HEK293 (cell line): Measurements from ENCODE around the gene ACTR1A.

ENCODE experiments used
- CTCF ChIA-PET: fragments of 350-600 bp; formaldehyde crosslinking; extraction: SDS; loops from one replicate; lab custom pipeline; 2021; ENCODE audit warnings: antibody characterized with exemption; lab: Yijun Ruan, JAX
- POLR2A ChIA-PET: fragments of 300-600 bp; formaldehyde crosslinking; extraction: SDS; loops from one replicate; lab custom pipeline; 2020; ENCODE audit warnings: antibody characterized with exemption, inconsistent platforms; lab: Yijun Ruan, JAX
- H3K27ac ChIP-seq: fragments of 200-500 bp; sonication (Bioruptor generic); 2 replicates; pipeline ENCODE4 v1.5.1; 2014; ENCODE audit warnings: low read depth, low read length, control low read depth, inconsistent platforms; ENCODE audit errors: extremely low read depth
- H3K36me3 ChIP-seq, 2 experiments: fragments of 200-500 bp in 1 of 2; sonication (Bioruptor generic) in 1 of 2; 1 replicate in 1 of 2; 2 replicates in 1 of 2; pipeline ENCODE4 v1.5.1; 2014 to 2017; ENCODE audit warnings: inconsistent platforms in 2 of 2, low read length in 2 of 2; ENCODE audit not compliant: control insufficient read depth in 2 of 2, insufficient read depth in 1 of 2
- H3K4me1 ChIP-seq: fragments of 200-500 bp; sonication (Bioruptor generic); 2 replicates; pipeline ENCODE4 v1.5.1; 2014; ENCODE audit warnings: mild to moderate bottlenecking, low read length, inconsistent platforms; ENCODE audit not compliant: control insufficient read depth, insufficient read depth
- H3K4me3 ChIP-seq: 2 replicates; pipeline ENCODE4 v1.5.1; 2011; ENCODE audit warnings: low read depth, mild to moderate bottlenecking, control low read depth, low read length, moderate library complexity
- H3K9me3 ChIP-seq: fragments of 200-500 bp; sonication (Bioruptor generic); 2 replicates; pipeline ENCODE4 v1.5.1; 2014; ENCODE audit warnings: low read depth, low read length, inconsistent platforms; ENCODE audit not compliant: control insufficient read depth, insufficient read depth
- EGR2 ChIP-seq: fragments of 450-650 bp; formaldehyde crosslinking; IDR thresholded peaks from 2 replicates; pipeline ENCODE4 v1.5.1; 2016; ENCODE audit warnings: low read depth, missing biosample characterization, missing genetic modification characterization
- KLF16 ChIP-seq: fragments of 450-650 bp; formaldehyde crosslinking; IDR thresholded peaks from 2 replicates; pipeline ENCODE4 v1.5.1; 2017; ENCODE audit warnings: missing biosample characterization, missing genetic modification characterization
- PATZ1 ChIP-seq: fragments of 450-650 bp; formaldehyde crosslinking; IDR thresholded peaks from 2 replicates; pipeline ENCODE4 v1.5.1; 2016; ENCODE audit warnings: missing biosample characterization, missing genetic modification characterization
- PRDM1 ChIP-seq: fragments of 450-650 bp; formaldehyde crosslinking; IDR thresholded peaks from 2 replicates; pipeline ENCODE4; 2016; ENCODE audit warnings: missing biosample characterization, missing genetic modification characterization
- ZFHX2 ChIP-seq: fragments of 450-650 bp; formaldehyde crosslinking; conservative IDR thresholded peaks from 2 replicates; pipeline ENCODE4 v1.5.1; 2016; ENCODE audit warnings: missing biosample characterization, missing genetic modification characterization
- ZNF211 ChIP-seq: fragments of 450-650 bp; formaldehyde crosslinking; IDR thresholded peaks from 2 replicates; pipeline ENCODE4 v1.5.1; 2016; ENCODE audit warnings: low read depth, missing biosample characterization, missing genetic modification characterization
- ZNF362 ChIP-seq: fragments of 450-650 bp; formaldehyde crosslinking; IDR thresholded peaks from 2 replicates; pipeline ENCODE4 v1.5.1; 2016; ENCODE audit warnings: missing biosample characterization, missing genetic modification characterization
- ZNF398 ChIP-seq: fragments of 450-650 bp; formaldehyde crosslinking; IDR thresholded peaks from 2 replicates; pipeline ENCODE4 v1.5.1; 2017; ENCODE audit warnings: missing biosample characterization, missing genetic modification characterization
- ZNF501 ChIP-seq: fragments of 450-650 bp; formaldehyde crosslinking; IDR thresholded peaks from 2 replicates; pipeline ENCODE4 v1.5.1; 2016; ENCODE audit warnings: missing biosample characterization, missing genetic modification characterization
- ZNF544 ChIP-seq: fragments of 450-650 bp; formaldehyde crosslinking; IDR thresholded peaks from 2 replicates; pipeline ENCODE4 v1.5.0; 2017; ENCODE audit warnings: missing biosample characterization, missing genetic modification characterization
- ZNF600 ChIP-seq: fragments of 450-650 bp; formaldehyde crosslinking; IDR thresholded peaks from 2 replicates; pipeline ENCODE4 v1.5.1; 2016; ENCODE audit warnings: missing biosample characterization, missing genetic modification characterization
- ZNF670 ChIP-seq: fragments of 450-650 bp; formaldehyde crosslinking; IDR thresholded peaks from 2 replicates; pipeline ENCODE4 v1.5.1; 2016; ENCODE audit warnings: missing biosample characterization, missing genetic modification characterization, low read depth
- ZNF777 ChIP-seq: fragments of 450-650 bp; formaldehyde crosslinking; IDR thresholded peaks from 2 replicates; pipeline ENCODE4 v1.5.1; 2017; ENCODE audit warnings: missing biosample characterization, missing genetic modification characterization, borderline replicate concordance
- ZNF830 ChIP-seq: fragments of 450-650 bp; IDR thresholded peaks from 2 replicates; pipeline ENCODE4 v1.5.0; 2018; ENCODE audit warnings: missing biosample characterization, missing genetic modification characterization, low read depth, mild to moderate bottlenecking, moderate library complexity
- ZNF837 ChIP-seq: fragments of 450-650 bp; formaldehyde crosslinking; IDR thresholded peaks from 2 replicates; pipeline ENCODE4 v1.5.1; 2016; ENCODE audit warnings: missing biosample characterization, missing genetic modification characterization
- TF ChIP-seq, protein P1 (sequence below): fragments of 450-650 bp; formaldehyde crosslinking; IDR thresholded peaks from 2 replicates; pipeline ENCODE4 v1.5.1; 2016; ENCODE audit warnings: missing biosample characterization, missing genetic modification characterization

The ACTR1A gene

DNA sequence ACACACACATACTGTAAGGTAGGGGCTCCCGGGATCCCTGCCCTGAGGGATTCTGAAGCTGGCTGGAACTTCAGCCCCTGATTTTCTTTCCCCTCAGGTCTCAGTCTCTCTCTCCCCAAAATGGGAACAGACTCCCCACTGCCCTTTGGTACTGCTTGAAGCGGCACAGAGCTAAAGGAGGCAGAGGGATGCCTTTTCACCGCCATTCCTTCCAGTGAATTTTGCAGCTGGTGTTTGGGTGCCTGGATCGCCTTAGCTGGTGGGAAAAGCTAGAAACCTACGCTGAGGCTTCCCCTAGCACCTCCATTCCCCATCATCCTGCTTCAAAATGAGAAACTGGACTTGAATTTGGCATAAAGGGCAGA, 67.4 kb downstream of the ACTR1A start:
- no peaks in the 10 kb centered on the region for H3K9me3 ChIP-seq
- H3K36me3 ChIP-seq: peaks cover 0 to 4% of the 10 kb centered on the region in 2 experiments; a peak in 1 of 3 replicates
- TF ChIP-seq KLF16 (tag by site-specific recombination) (no peak), ZNF600 (tag by site-specific recombination) (no peak), ZNF670 (tag by site-specific recombination) (no peak), ZNF211 (no peak), ZFHX2 (no peak), ZNF830 (tag by site-specific recombination) (no peak), ZNF501 (tag by site-specific recombination) (no peak), ZNF777 (tag by site-specific recombination) (no peak)
- CTCF ChIA-PET: interaction anchor here (0.6 to 3.7 kb wide), 3 partner anchors 12 to 33 kb away, joined by 4 to 14 read pairs (median 5); no protein-coding TSS in a partner anchor
- 0 out of 2 replicates have a peak, but pooled peaks cover 3% of the 10 kb centered on the region for H3K4me1 ChIP-seq
- POLR2A ChIA-PET: interaction anchor here (0.6 to 2.9 kb wide), 3 partner anchors 14 to 205 kb away, joined by 3 to 17 read pairs (median 3); partner anchors contain the start of gene C10orf95
- no peak overlapping the region for H3K27ac ChIP-seq
- no peak overlapping the region for H3K4me3 ChIP-seq

DNA sequence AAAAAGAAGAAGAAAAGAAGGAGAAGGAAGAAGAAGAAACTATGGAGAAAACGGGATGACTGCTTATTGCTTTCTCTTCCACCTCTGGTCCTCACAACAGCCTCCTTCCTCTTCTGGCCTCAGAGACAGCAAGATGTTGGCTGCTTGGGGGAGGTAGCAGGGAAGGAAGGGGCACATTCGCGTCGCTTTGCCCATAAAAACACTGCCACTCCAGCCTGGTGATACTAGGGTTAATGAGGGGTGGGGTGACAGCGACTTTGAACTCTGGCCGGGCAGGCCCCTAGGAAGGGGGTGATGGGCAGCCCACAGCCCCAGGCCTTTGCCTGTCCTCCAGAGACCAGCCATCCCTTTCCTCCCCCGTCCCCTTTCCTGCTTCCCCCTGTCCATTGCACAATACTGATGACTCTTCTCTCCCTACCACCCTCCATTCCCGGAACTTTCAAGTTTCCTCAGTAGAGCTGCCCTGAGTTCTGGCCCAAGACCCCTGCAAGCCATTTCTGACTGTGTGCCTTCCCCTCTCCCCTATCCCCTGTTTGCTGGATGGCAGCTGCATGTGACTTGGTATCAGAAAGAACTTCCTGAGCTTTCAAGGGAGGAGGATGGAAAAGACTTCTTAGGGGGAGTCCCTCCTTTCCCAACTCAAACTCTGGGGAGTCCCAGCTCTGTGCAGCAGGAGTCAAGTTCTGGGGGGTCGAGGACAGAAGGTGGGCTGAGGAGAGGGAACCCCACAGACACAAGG, 67.9 kb downstream of the ACTR1A start:
- no peaks in the 10 kb centered on the region for H3K9me3 ChIP-seq
- TF ChIP-seq PATZ1 (tag by site-specific recombination) (0 out of 2 replicates have a peak, but pooled peaks have one; percentile 49), ZNF398 (peak; percentile 50), ZNF837 (tag by site-specific recombination) (no peak), ZNF362 (peak; percentile 66; the same call in 1 of the 2 replicates), PRDM1 (peak; percentile 39; the same call in 1 of the 2 replicates), ZNF544 (tag by site-specific recombination) (no peak), ZFHX2 (0 out of 2 replicates have a peak, but pooled peaks have one; percentile 43), EGR2 (tag by site-specific recombination) (peak; percentile 50)
- TF ChIP-seq, protein P1, sequence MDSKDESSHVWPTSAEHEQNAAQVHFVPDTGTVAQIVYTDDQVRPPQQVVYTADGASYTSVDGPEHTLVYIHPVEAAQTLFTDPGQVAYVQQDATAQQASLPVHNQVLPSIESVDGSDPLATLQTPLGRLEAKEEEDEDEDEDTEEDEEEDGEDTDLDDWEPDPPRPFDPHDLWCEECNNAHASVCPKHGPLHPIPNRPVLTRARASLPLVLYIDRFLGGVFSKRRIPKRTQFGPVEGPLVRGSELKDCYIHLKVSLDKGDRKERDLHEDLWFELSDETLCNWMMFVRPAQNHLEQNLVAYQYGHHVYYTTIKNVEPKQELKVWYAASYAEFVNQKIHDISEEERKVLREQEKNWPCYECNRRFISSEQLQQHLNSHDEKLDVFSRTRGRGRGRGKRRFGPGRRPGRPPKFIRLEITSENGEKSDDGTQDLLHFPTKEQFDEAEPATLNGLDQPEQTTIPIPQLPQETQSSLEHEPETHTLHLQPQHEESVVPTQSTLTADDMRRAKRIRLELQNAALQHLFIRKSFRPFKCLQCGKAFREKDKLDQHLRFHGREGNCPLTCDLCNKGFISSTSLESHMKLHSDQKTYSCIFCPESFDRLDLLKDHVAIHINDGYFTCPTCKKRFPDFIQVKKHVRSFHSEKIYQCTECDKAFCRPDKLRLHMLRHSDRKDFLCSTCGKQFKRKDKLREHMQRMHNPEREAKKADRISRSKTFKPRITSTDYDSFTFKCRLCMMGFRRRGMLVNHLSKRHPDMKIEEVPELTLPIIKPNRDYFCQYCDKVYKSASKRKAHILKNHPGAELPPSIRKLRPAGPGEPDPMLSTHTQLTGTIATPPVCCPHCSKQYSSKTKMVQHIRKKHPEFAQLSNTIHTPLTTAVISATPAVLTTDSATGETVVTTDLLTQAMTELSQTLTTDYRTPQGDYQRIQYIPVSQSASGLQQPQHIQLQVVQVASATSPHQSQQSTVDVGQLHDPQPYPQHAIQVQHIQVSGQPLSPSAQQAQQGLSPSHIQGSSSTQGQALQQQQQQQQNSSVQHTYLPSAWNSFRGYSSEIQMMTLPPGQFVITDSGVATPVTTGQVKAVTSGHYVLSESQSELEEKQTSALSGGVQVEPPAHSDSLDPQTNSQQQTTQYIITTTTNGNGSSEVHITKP: peak; percentile 89
- H3K27ac ChIP-seq: no peak overlapping the region
- no peak overlapping the region for H3K4me3 ChIP-seq
- ChIA-PET POLR2A (interaction anchor here (1.0 to 2.9 kb wide), 2 partner anchors 17 to 204 kb away, joined by 3 to 17 read pairs; partner anchors contain the start of gene C10orf95), CTCF (interaction anchor here (0.8 to 3.7 kb wide), 2 partner anchors 11 to 27 kb away, joined by 4 to 14 read pairs; no protein-coding TSS in a partner anchor)
- H3K4me1 ChIP-seq: peaks cover 3% of the 10 kb centered on the region; the same call in 1 of the 2 replicates
- peaks cover 0 to 4% of the 10 kb centered on the region in 2 experiments; a peak in 1 of 3 replicates for H3K36me3 ChIP-seq
